Hepatocyte (in vitro differentiated cells): Measurements from ENCODE around the gene SDK1.

ENCODE experiments used
- CTCF ChIP-seq: fragments of 200-600 bp; sonication (generic); IDR thresholded peaks from 2 replicates; pipeline ENCODE4 v1.5.1; 2016; ENCODE audit warnings: antibody characterized with exemption, mild to moderate bottlenecking; ENCODE audit not compliant: poor library complexity
- EZH2 ChIP-seq: fragments of 200-600 bp; sonication (generic); IDR thresholded peaks from 2 replicates; pipeline ENCODE4 v1.6.1; 2016; ENCODE audit warnings: antibody characterized with exemption, mild to moderate bottlenecking, borderline replicate concordance

GRCh38 chr7:3911685-3912084 is 610.6 kb downstream of the SDK1 start:
- TF ChIP-seq CTCF (no peak), EZH2 (no peak)
